ENCODE results near the gene KYNU.
"Not testable (repeated sequence)": the region's sequence is repeated elsewhere in the genome, so short reads cannot be mapped to it uniquely, and the experiment has no call there.

Gene KYNU

DNA sequence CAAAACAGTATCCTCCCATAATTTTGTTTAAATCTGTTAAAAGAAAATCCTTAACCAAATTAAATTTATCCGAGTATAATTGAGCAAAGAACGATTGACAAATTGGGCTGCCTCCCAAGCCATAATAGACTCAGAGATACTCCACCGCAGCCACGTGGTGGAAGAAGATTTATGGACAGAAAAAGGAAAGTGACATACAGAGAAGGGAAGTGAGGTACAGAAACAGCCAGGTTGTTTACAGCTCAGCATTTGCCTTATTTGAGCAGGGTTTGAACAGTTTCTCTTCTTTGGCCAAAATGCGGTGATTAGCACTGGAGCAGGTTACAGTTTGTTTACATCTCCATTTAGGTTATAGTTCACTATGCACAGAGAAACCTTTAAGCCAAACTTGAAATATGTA is 60.8 kb downstream of the KYNU start:
- no peak overlapping the region for H3K4me3 ChIP-seq (ENCODE audit: low read depth, low read length)
- in situ Hi-C loops (cut with HindIII; ENCODE audit: low sequenced_read_pairs), result no loop called here
- TF ChIP-seq, protein P1, sequence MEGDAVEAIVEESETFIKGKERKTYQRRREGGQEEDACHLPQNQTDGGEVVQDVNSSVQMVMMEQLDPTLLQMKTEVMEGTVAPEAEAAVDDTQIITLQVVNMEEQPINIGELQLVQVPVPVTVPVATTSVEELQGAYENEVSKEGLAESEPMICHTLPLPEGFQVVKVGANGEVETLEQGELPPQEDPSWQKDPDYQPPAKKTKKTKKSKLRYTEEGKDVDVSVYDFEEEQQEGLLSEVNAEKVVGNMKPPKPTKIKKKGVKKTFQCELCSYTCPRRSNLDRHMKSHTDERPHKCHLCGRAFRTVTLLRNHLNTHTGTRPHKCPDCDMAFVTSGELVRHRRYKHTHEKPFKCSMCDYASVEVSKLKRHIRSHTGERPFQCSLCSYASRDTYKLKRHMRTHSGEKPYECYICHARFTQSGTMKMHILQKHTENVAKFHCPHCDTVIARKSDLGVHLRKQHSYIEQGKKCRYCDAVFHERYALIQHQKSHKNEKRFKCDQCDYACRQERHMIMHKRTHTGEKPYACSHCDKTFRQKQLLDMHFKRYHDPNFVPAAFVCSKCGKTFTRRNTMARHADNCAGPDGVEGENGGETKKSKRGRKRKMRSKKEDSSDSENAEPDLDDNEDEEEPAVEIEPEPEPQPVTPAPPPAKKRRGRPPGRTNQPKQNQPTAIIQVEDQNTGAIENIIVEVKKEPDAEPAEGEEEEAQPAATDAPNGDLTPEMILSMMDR (IDR thresholded peaks at IDR 0.05; ENCODE audit: low read depth, low read length, missing control alignments), result no peak
- DNase-seq (ENCODE audit: low read depth), result no peak

DNA sequence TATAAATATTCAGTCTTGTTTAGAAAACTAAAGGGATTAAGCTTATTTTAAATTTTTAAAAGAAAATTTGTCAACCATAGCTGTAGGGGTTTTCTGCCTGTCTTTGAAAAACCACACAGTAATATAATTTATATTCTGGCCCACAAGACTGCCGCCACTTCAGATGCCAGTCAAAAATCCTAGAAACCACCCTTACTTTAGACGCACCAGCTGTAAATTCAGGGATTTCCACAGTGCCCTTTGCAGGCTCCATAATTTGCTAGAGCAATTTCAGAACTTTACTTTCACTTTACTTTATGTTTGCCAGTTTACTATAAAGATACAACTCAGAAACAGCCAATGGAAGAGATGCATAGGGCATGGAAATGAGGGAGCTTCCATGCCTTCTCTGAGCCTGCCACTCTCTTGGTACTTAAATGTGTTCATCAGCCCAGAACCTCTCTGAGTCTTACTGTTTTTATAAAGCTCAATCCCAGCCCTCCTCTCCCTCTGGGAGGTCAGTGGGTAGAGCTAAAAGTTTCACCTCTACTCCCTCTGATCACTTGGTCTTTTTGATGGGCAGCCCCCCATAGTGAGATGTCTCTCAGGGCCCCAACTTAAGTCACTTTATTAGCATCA is 63.3 kb downstream of the KYNU start:
- TF ChIP-seq, protein P1 (IDR thresholded peaks at IDR 0.05; ENCODE audit: low read depth, low read length, missing control alignments), result no peak
- H3K4me3 ChIP-seq (ENCODE audit: low read depth, low read length), result no peak overlapping the region
- no peak for DNase-seq (ENCODE audit: low read depth)
- in situ Hi-C loops (cut with HindIII; ENCODE audit: low sequenced_read_pairs), result no loop called here

DNA sequence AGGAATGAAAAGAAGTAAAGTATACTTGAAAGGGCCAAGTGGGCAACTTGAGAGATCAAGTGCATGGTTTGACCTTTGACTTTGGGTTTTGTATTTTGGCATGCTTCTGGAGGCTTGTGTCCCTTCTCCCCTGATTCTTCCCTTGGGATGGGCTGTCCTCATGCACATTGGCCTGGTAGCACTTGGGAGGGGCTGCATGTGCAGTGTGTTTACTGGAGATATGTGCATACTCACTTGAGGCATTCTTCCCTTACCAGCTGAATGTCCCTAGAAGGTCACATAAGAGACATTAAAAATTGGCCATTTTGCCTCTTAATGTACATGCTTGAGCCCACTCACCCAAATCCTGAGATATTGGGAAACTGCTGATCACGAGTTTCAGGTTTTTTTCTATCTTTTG is 65.2 kb downstream of the KYNU start:
- DNase-seq (ENCODE audit: low read depth), result no peak
- H3K4me3 ChIP-seq (ENCODE audit: low read depth, low read length), result no peak overlapping the region
- in situ Hi-C loops (cut with HindIII; ENCODE audit: low sequenced_read_pairs), result no loop called here
- TF ChIP-seq, protein P1 (IDR thresholded peaks at IDR 0.05; ENCODE audit: low read depth, low read length, missing control alignments), result no peak

DNA sequence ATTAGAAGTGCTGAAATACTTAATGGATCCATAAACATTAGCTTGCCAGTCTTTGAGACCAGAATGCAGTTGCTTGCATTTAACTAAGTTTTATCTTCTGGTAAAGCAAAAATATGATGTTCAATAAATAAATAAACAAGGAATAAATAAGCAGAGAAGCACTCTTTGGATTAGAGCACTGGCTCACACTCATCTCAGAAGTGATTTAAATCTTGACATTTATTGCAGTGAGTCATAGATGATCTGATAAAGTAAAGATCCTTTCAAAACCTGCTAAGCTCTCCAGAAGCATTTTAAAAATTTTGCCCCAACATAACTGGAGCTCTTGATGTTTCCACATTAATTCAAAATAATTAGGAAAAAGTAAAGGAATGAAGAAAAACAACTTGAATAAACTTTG is 66.8 kb downstream of the KYNU start:
- TF ChIP-seq, protein P1 (IDR thresholded peaks at IDR 0.05; ENCODE audit: low read depth, low read length, missing control alignments), result no peak
- H3K4me3 ChIP-seq (ENCODE audit: low read depth, low read length), result no peak overlapping the region
- in situ Hi-C loops (cut with HindIII; ENCODE audit: low sequenced_read_pairs), result no loop called here
- no peak for DNase-seq (ENCODE audit: low read depth)

DNA sequence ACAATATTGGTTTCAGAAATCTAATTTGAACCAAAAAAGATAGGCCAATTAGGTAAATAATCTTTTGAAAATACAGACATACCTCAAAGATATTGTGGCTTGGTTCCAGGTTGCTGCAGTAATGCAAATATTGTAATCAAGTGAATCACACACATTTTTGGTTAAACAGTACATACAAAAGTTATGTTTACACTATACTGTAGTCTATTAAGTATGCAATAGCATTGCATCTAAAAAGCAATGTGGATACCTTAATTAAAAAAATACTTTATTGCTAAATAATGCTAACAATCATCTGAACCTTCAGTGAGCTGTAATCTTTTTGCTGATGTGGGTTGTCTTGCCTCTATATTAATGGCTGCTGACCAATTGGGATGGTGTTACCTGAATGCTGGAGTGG is 67.3 kb downstream of the KYNU start:
- TF ChIP-seq, protein P1 (IDR thresholded peaks at IDR 0.05; ENCODE audit: low read depth, low read length, missing control alignments), result no peak
- no peak for DNase-seq (ENCODE audit: low read depth)
- H3K4me3 ChIP-seq (ENCODE audit: low read depth, low read length), result no peak overlapping the region
- in situ Hi-C loops (cut with HindIII; ENCODE audit: low sequenced_read_pairs), result no loop called here

DNA sequence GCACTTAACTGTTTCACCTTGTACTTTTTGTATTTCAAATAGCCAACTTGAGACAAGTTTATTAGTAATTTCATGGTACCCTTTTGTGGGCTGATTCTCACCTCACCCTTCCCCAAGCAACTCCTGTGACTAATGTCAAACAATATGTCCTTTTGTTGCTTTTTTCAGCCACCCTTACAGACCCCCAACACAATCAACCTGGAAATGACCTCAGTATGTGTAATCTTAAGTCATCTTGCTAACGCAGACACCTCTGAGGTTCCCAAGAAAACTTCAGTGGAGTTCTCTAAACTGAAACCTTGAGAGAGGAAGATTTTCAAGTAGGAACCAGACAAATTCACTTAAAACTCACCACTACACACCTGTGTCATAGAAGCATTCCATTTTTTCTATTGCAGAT is 69.5 kb downstream of the KYNU start:
- in situ Hi-C loops (cut with HindIII; ENCODE audit: low sequenced_read_pairs), result no loop called here
- TF ChIP-seq, protein P1 (IDR thresholded peaks at IDR 0.05; ENCODE audit: low read depth, low read length, missing control alignments), result no peak
- no peak for DNase-seq (ENCODE audit: low read depth)
- no peak overlapping the region for H3K4me3 ChIP-seq (ENCODE audit: low read depth, low read length)

DNA sequence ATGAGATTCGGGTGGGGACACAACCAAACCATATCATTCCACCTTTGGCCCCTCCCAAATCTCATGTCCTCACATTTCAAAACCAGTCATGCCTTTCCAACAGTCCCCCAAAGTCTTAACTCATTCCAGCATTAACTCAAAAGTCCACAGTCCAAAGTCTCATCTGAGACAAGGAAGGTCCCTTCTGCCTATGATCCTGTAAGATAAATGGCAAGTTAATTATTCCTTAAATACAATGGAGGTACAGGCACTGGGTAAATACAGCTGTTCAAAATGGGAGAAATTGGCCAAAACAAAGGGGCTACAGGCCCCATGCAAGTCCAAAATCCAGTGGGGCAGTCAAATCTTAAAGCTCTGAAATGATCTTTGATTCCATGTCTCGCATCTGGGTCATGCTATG is 71.3 kb downstream of the KYNU start:
- in situ Hi-C loops (cut with HindIII; ENCODE audit: low sequenced_read_pairs); H3K4me3 ChIP-seq (ENCODE audit: low read depth, low read length); DNase-seq (ENCODE audit: low read depth): not testable (repeated sequence)

DNA sequence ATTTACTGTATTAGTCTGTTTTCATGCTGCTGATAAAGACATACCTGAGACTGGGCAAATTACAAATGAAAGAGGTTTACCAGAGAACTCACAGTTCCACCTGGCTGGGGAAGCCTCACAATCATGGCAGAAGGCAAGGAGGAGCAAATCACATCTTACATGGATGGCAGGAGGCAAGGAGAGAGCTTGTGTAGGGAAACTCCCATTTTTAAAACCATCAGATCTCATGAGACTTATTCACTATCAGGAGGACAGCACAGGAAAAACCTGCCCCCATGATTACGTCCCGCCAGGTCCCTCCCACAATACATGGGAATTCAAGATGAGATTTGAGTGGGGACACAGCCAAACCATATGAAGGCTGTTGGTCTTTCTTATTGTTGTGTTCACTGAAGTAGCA is 72.9 kb downstream of the KYNU start:
- H3K4me3 ChIP-seq (ENCODE audit: low read depth, low read length); in situ Hi-C loops (cut with HindIII; ENCODE audit: low sequenced_read_pairs); DNase-seq (ENCODE audit: low read depth): not testable (repeated sequence)
